Head of caudate nucleus (tissue), 42 donors: ENCODE measurements around the gene WIPF2.

Source experiments
- DNase-seq, 42 donors: peaks; one replicate each; pipeline versions ENCODE4 v3.0.0 to v3.0.0-alpha.2; 2020 to 2021; ENCODE audit warnings: mixed read lengths in 7 of 42
- intact Hi-C: fragments of 100-400 bp; cut with DNase I; formaldehyde crosslinking; loops from one replicate; pipeline ENCODE4 v1.15.0; 2022

The WIPF2 gene

GRCh38 chr17:40218740-40219593 lies at the start of gene WIPF2:
Gene WIPF2 (plus strand): TSS chr17:40219304. CDS start chr17:40256460, 37,156 bp downstream.
- DNase-seq, result peak; percentile 89 to 99 (median 97)
- intact Hi-C loops, result loop anchor here (1.0 kb wide), 1 partner anchor 68 kb away; the partner anchor contains the start of gene CDC6

- intact Hi-C loops, result no loop called here
- no peak for DNase-seq
These were observed 48.8 kb upstream of the WIPF2 start for GRCh38 chr17:40170325-40170724.

GRCh38 chr17:40171750-40172149 lies 47.4 kb upstream of the WIPF2 start:
- DNase-seq, result peak in 3 of 42 donors; percentile 31 to 42 (median 35)
- intact Hi-C loops, result no loop called here

- intact Hi-C loops, result no loop called here
- DNase-seq, result no peak
These were observed 45.9 kb upstream of the WIPF2 start for GRCh38 chr17:40173091-40173777.

- intact Hi-C loops, result no loop called here
- no peak for DNase-seq
These were observed 45.3 kb upstream of the WIPF2 start for GRCh38 chr17:40173778-40174135.

- DNase-seq, result no peak
- intact Hi-C loops, result no loop called here
These were observed 44.6 kb upstream of the WIPF2 start for GRCh38 chr17:40174514-40174913.

- intact Hi-C loops, result no loop called here
These were observed 43.0 kb upstream of the WIPF2 start for GRCh38 chr17:40175928-40176753.

GRCh38 chr17:40176754-40177110 lies 42.4 kb upstream of the WIPF2 start:
- DNase-seq, result no peak
- intact Hi-C loops, result no loop called here

More at GRCh38 chr17:40175928-40176753, 43.0 kb upstream of the WIPF2 start:
- DNase-seq, result peak in 1 of 42 donors; percentile 40

GRCh38 chr17:40177275-40177874 lies 41.7 kb upstream of the WIPF2 start, which contains the start of gene RAPGEFL1:
Gene RAPGEFL1 (plus strand): TSS chr17:40177470. CDS start chr17:40177862, 392 bp downstream.
- DNase-seq, result peak; percentile 44 to 91 (median 76)
- intact Hi-C loops, result no loop called here

- intact Hi-C loops, result no loop called here
- peak in 14 of 42 donors; percentile 22 to 57 (median 37) for DNase-seq
These were observed 41.0 kb upstream of the WIPF2 start for GRCh38 chr17:40178021-40178601.

- intact Hi-C loops, result no loop called here
- DNase-seq, result no peak
These were observed 40.4 kb upstream of the WIPF2 start for GRCh38 chr17:40178660-40179059.

GRCh38 chr17:40179923-40180659 lies 39.0 kb upstream of the WIPF2 start:
- intact Hi-C loops, result no loop called here
- peak in 7 of 42 donors; percentile 20 to 68 (median 45) for DNase-seq

- intact Hi-C loops, result no loop called here
- DNase-seq, result no peak
These were observed 38.4 kb upstream of the WIPF2 start for GRCh38 chr17:40180694-40181093.

GRCh38 chr17:40181205-40181604 lies 37.9 kb upstream of the WIPF2 start:
- DNase-seq, result no peak
- intact Hi-C loops, result no loop called here

- DNase-seq, result no peak
- intact Hi-C loops, result no loop called here
These were observed 36.5 kb upstream of the WIPF2 start for GRCh38 chr17:40182606-40183005.

GRCh38 chr17:40187238-40187637 lies 31.9 kb upstream of the WIPF2 start:
- intact Hi-C loops, result no loop called here

GRCh38 chr17:40188694-40189093 lies 30.4 kb upstream of the WIPF2 start:
- intact Hi-C loops, result no loop called here
- DNase-seq, result no peak

More at GRCh38 chr17:40187238-40187637, 31.9 kb upstream of the WIPF2 start:
- DNase-seq, result no peak
